ENCODE results near the gene GABBR2. TPM values are rescaled to one million over a fixed set of nuclear protein-coding genes. Genes with fewer than 3 reads are reported as not detected.

GABBR2 gene
- total and polyA plus RNA-seq, 2 of the 8 experiments (the other 6 are each of a cell fraction or from before 2014, with no cell fraction given): 0.50 to 1.2 TPM

- no peak overlapping the region for H2BK15ac ChIP-seq (ENCODE audit: low read length)
- ChIA-PET POLR2A (ENCODE audit: partially characterized antibody) (no interaction called here), CTCF (ENCODE audit: partially characterized antibody) (no interaction called here)
- H3K4me1 ChIP-seq (replicated peaks in 1 of 4; ENCODE audit: control insufficient read depth in 3 of 4, insufficient read depth in 4 of 4, low read length in 3 of 4): no peaks in the 10 kb centered on the region
- H3K9ac ChIP-seq (replicated peaks in 1 of 4; ENCODE audit: extremely low read depth in 1 of 4, low read depth in 3 of 4, low read length in 3 of 4): no peak overlapping the region
- no peak overlapping the region for H2BK12ac ChIP-seq (ENCODE audit: low read depth, low read length)
- H2BK120ac ChIP-seq (replicated peaks; ENCODE audit: low read depth, low read length): no peak overlapping the region
- no peak overlapping the region for H3K23ac ChIP-seq (ENCODE audit: insufficient read length)
- no peaks in the 10 kb centered on the region for H4K20me1 ChIP-seq (replicated peaks in 1 of 2; ENCODE audit: control insufficient read depth in 1 of 2, insufficient read depth in 2 of 2, low read length in 2 of 2)
- no peak overlapping the region for H2AK5ac ChIP-seq (ENCODE audit: low read depth, low read length)
- H3K4ac ChIP-seq (replicated peaks; ENCODE audit: insufficient read length, low read depth, low read length): no peak overlapping the region
- TF ChIP-seq NRF1 (IDR thresholded peaks at IDR 0.05; ENCODE audit: low read depth, low read length): no peak
- no peak for TF ChIP-seq SIRT6 (IDR thresholded peaks at IDR 0.05; ENCODE audit: low read length)
- TF ChIP-seq RBBP5 (IDR thresholded peaks at IDR 0.05; ENCODE audit: borderline replicate concordance, low read depth, low read length): no peak
- no peak for TF ChIP-seq POLR2A (IDR thresholded peaks at IDR 0.05; ENCODE audit: control extremely low read depth in 1 of 2, low read depth in 2 of 2, low read length in 2 of 2)
- TF ChIP-seq CEBPB (IDR thresholded peaks at IDR 0.05; ENCODE audit: low read depth, low read length): no peak
- no peak for TF ChIP-seq NANOG (IDR thresholded peaks at IDR 0.05; ENCODE audit: insufficient read depth, low read depth, low read length, poor library complexity, severe bottlenecking)
- TF ChIP-seq ATF3 (IDR thresholded peaks at IDR 0.05; ENCODE audit: insufficient read depth, low read depth, low read length): no peak
- TF ChIP-seq KDM1A (IDR thresholded peaks at IDR 0.05; ENCODE audit: borderline replicate concordance, low read length): no peak
- TF ChIP-seq CBX8 (IDR thresholded peaks at IDR 0.05; ENCODE audit: borderline replicate concordance, low read depth, low read length): no peak
- TF ChIP-seq PHF8 (conservative IDR thresholded peaks at IDR 0.05; ENCODE audit: low read depth, low read length): no peak
- H3K56ac ChIP-seq (replicated peaks; ENCODE audit: insufficient read length, low read depth, low read length): no peak overlapping the region
- no peak for DNase-seq (ENCODE audit: low read depth in 1 of 2, low spot score in 2 of 2)
- H4K8ac ChIP-seq (ENCODE audit: extremely low read depth, insufficient read depth, low read length): no peak overlapping the region
- peaks cover 14 to 18% of the 10 kb centered on the region in 2 experiments for H3K9me3 ChIP-seq (ENCODE audit: insufficient read depth in 2 of 2, low read depth in 1 of 2, low read length in 1 of 2)
- H3K4me3 ChIP-seq (ENCODE audit: extremely low read depth in 1 of 4, insufficient read depth in 2 of 4, low read depth in 3 of 4, low read length in 4 of 4): no peak overlapping the region
- H2BK5ac ChIP-seq (ENCODE audit: low read depth, low read length): no peak overlapping the region
- no peaks in the 10 kb centered on the region for H3K27me3 ChIP-seq (replicated peaks in 1 of 4; ENCODE audit: control insufficient read depth in 3 of 4, extremely low read depth in 1 of 4, insufficient read depth in 3 of 4, low read length in 3 of 4)
- H3K36me3 ChIP-seq (ENCODE audit: control insufficient read depth in 2 of 4, insufficient read depth in 4 of 4, low read length in 3 of 4): no peaks in the 10 kb centered on the region
- H3K14ac ChIP-seq (ENCODE audit: insufficient read length): no peak overlapping the region
- H4K91ac ChIP-seq (replicated peaks; ENCODE audit: insufficient read length, low read length): no peak overlapping the region
- H2AFZ ChIP-seq (ENCODE audit: low read length): no peak overlapping the region
- 86% methylated on average over 9 of the region's 9 CpGs; no CpG with 5 or more reads in 1 of the 2 experiments for WGBS, 2 experiments (ENCODE audit: extremely low coverage in 1 of 2, insufficient coverage in 1 of 2, insufficient read length in 1 of 2, insufficient replicate concordance in 2 of 2, low coverage in 1 of 2, low lambda C conversion rate in 2 of 2, missing lambda C conversion rate in 1 of 2)
- no peak overlapping the region for H3K18ac ChIP-seq (ENCODE audit: extremely low read depth, low read length)
- no peaks in the 10 kb centered on the region for H3K79me2 ChIP-seq (ENCODE audit: control insufficient read depth in 1 of 2, insufficient read depth in 2 of 2, low read length in 2 of 2)
- no peaks in the 10 kb centered on the region for H3K79me1 ChIP-seq (ENCODE audit: low read depth, low read length)
- FAIRE-seq: no peak
- no peak overlapping the region for H2BK20ac ChIP-seq (ENCODE audit: low read length)
- no peak overlapping the region for H3K27ac ChIP-seq (ENCODE audit: low read depth, low read length)
- peaks cover 2% of the 10 kb centered on the region; the same call in 1 of the 2 replicates for H3K23me2 ChIP-seq (ENCODE audit: low read depth, low read length)
- no peak overlapping the region for H3K4me2 ChIP-seq (ENCODE audit: insufficient read depth in 1 of 2, low read depth in 2 of 2, low read length in 2 of 2)
- H4K5ac ChIP-seq (ENCODE audit: insufficient read length, low read depth, low read length): no peak overlapping the region
Measured at GRCh38 chr9:98368366-98369065, 340.2 kb downstream of the GABBR2 start.

All from H1 (cell line).